Measurements from ENCODE around the gene IQGAP1.

Gene IQGAP1

DNA sequence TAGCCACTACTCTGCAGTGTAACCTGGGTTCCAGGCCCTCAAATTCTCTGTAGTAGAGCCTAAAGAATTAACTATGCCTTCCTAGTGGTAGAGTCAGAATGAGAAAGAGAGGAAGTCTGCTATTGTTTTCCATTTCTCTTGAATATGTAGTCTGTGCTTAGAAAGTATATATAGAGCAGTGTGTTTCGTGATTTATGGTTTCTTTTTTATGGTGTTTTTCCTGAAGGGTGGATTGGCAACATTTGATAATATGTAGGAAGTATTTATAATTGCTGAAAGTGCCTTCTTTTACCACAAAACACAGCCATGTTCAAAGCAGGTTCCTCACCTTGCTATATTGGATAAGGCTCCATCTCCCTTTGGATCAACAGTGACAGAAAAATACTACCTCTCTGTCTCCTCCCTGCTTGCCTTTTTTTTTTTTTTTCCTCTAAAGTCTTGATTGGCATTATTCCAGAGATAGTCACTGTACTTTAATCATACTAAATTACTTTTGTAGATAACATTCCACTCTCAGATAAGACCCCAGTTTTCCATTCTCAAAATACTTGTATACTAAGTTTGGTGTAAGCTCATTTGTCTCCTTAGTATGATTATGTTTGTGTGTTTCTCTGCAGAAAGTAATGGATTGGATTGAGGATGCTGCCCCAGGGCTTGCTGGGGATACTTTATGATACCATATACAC is 47.8 kb downstream of the IQGAP1 start:
- no peak overlapping the region for H3K4me3 ChIP-seq (replicated peaks; ENCODE audit: low read depth, low read length)
- TF ChIP-seq, protein P1, sequence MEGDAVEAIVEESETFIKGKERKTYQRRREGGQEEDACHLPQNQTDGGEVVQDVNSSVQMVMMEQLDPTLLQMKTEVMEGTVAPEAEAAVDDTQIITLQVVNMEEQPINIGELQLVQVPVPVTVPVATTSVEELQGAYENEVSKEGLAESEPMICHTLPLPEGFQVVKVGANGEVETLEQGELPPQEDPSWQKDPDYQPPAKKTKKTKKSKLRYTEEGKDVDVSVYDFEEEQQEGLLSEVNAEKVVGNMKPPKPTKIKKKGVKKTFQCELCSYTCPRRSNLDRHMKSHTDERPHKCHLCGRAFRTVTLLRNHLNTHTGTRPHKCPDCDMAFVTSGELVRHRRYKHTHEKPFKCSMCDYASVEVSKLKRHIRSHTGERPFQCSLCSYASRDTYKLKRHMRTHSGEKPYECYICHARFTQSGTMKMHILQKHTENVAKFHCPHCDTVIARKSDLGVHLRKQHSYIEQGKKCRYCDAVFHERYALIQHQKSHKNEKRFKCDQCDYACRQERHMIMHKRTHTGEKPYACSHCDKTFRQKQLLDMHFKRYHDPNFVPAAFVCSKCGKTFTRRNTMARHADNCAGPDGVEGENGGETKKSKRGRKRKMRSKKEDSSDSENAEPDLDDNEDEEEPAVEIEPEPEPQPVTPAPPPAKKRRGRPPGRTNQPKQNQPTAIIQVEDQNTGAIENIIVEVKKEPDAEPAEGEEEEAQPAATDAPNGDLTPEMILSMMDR (IDR thresholded peaks at IDR 0.05; ENCODE audit: low read length, missing control alignments): no peak
- DNase-seq (ENCODE audit: low read depth): no peak

- no peak overlapping the region for H3K4me3 ChIP-seq (replicated peaks; ENCODE audit: low read depth, low read length)
- TF ChIP-seq, protein P1 (IDR thresholded peaks at IDR 0.05; ENCODE audit: low read length, missing control alignments): no peak
- DNase-seq (ENCODE audit: low read depth): no peak
These were observed 48.9 kb downstream of the IQGAP1 start for GRCh38 chr15:90436952-90437351.

DNA sequence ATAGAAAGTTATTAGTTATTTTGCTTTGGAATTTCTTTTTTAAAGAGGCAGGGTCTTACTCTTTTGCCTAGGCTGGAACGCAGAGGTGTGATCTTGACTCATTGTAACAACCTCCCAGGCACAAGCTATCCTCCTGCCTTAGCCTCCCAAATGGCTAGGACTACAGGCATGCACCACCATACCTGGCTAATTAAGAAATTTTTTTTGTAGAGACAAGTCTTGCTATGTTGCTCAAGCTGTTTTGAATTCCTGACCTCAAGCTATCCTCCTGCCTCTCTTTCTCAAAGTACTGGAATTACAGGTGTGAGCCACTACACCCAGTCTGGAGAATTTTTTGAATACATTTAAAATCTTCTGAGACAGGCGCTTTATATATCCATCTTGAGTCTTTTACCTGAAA is 49.5 kb downstream of the IQGAP1 start:
- no peak overlapping the region for H3K4me3 ChIP-seq (replicated peaks; ENCODE audit: low read depth, low read length)
- TF ChIP-seq, protein P1 (IDR thresholded peaks at IDR 0.05; ENCODE audit: low read length, missing control alignments): no peak
- DNase-seq (ENCODE audit: low read depth): no peak

GRCh38 chr15:90439946-90440345 is 51.9 kb downstream of the IQGAP1 start:
- DNase-seq (ENCODE audit: low read depth): no peak
- TF ChIP-seq, protein P1 (IDR thresholded peaks at IDR 0.05; ENCODE audit: low read length, missing control alignments): no peak
- H3K4me3 ChIP-seq (replicated peaks; ENCODE audit: low read depth, low read length): no peak overlapping the region

DNA sequence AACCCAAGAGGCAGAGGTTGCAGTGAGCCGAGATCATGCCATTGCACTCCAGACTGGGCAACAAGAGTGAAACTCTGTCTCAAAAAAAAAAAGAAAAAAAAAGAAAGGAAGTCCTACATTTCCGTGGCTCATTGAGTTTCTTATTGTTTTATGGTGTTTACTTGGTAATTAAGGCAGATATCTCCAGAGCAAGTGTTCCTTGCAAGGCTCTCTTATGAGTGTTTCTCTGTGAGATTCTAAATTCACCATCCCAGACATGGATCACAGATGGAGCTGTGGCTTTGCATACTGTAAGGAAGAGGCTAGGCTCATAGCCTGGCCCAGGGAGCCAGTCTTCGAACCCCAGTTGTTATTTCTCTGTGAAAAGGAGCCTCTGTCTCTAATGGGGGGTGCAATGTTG is 53.0 kb downstream of the IQGAP1 start:
- TF ChIP-seq, protein P1 (IDR thresholded peaks at IDR 0.05; ENCODE audit: low read length, missing control alignments): no peak
- H3K4me3 ChIP-seq (replicated peaks; ENCODE audit: low read depth, low read length): no peak overlapping the region

GRCh38 chr15:90442423-90442822 is 54.4 kb downstream of the IQGAP1 start:
- TF ChIP-seq, protein P1 (IDR thresholded peaks at IDR 0.05; ENCODE audit: low read length, missing control alignments): no peak
- DNase-seq (ENCODE audit: low read depth): no peak
- no peak overlapping the region for H3K4me3 ChIP-seq (replicated peaks; ENCODE audit: low read depth, low read length)

More for the DNA sequence above, 53.0 kb downstream of the IQGAP1 start:
- no peak for DNase-seq (ENCODE audit: low read depth)

DNA sequence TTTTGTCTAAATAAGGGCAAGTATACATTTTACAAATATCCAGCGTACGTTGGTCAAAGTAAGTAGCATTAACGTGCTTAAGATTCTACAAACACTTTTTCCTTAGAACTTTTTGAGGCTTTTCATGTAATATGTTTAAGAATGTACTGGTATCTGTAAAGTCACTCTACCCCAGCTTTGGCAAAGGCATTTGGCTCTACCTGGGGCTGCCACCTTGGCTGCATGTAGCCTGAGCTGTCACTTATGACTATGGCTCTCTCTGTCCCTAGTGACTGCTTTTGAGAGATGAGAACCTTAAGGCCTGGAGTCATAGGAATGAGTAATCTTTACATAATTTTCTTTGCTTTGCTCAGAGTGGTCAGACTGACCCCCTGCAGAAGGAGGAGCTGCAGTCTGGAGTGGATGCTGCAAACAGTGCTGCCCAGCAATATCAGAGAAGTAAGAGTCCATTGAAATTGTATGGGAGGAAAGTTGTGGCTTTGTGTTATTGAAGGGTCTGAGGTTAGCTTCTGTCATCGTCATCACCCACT is 61.2 kb downstream of the IQGAP1 start:
- TF ChIP-seq, protein P1 (IDR thresholded peaks at IDR 0.05; ENCODE audit: low read length, missing control alignments): no peak
- DNase-seq (ENCODE audit: low read depth): no peak
- H3K4me3 ChIP-seq (replicated peaks; ENCODE audit: low read depth, low read length): no peak overlapping the region
